Adrenal gland (tissue), 5 donors: ENCODE measurements around the gene SLC9A3.

Source experiments
- CTCF ChIP-seq, 6 experiments: fragments of 450-650 bp in 4 of 6; fragments of 200-600 bp in 2 of 6; sonication (generic) in 1 of 6; IDR thresholded peaks; 1 replicate in 5 of 6; 2 replicates in 1 of 6; pipeline versions ENCODE4 v1.5.1 to v1.8.0; 2016 to 2021; ENCODE audit warnings: antibody characterized with exemption in 6 of 6, mild to moderate bottlenecking in 2 of 6, moderate library complexity in 1 of 6
- POLR2A ChIP-seq, 2 donors: fragments of 450-650 bp; IDR thresholded peaks; one replicate each; pipeline ENCODE4 v1.6.1; 2017; ENCODE audit warnings: antibody characterized with exemption in 2 of 2, mild to moderate bottlenecking in 2 of 2, moderate library complexity in 1 of 2
- donor health status: DM: no; HTN: no; CAD: no.

- TF ChIP-seq CTCF (IDR thresholded peaks at IDR 0.05) (no peak), POLR2A (IDR thresholded peaks at IDR 0.05) (no peak)
Measured at GRCh38 chr5:464446-464842, 59.8 kb downstream of the SLC9A3 start.
